ENCODE measurements around the gene NFATC1. TPM values are rescaled to one million over a fixed set of nuclear protein-coding genes. Genes with fewer than 3 reads are reported as not detected.

NFATC1 gene
- total RNA-seq, 6 experiments from 2014 or later, result 0.57 to 2.0 (median 0.89) TPM

- H3K4me1 Mint-ChIP-seq (ENCODE audit: low read depth), result no peaks in the 10 kb centered on the region
- H3K27me3 Mint-ChIP-seq (ENCODE audit: insufficient read depth), result peaks cover 15% of the 10 kb centered on the region
- H3K27ac Mint-ChIP-seq, result no peak overlapping the region
- no peaks in the 10 kb centered on the region for H3K9me3 Mint-ChIP-seq
- no peak for DNase-seq
- no peak for TF ChIP-seq CTCF (IDR thresholded peaks at IDR 0.05)
- H3K36me3 Mint-ChIP-seq (ENCODE audit: low read depth), result no peaks in the 10 kb centered on the region
- no peak overlapping the region for H3K4me3 Mint-ChIP-seq
Measured at GRCh38 chr18:79383388-79384056, 12.2 kb upstream of the NFATC1 start.

GRCh38 chr18:79384151-79384807 lies 11.5 kb upstream of the NFATC1 start:
- TF ChIP-seq CTCF (IDR thresholded peaks at IDR 0.05), result no peak
- Mint-ChIP-seq H3K27ac (no peak overlapping the region), H3K4me1 (ENCODE audit: low read depth) (no peaks in the 10 kb centered on the region), H3K27me3 (ENCODE audit: insufficient read depth) (peaks cover 20% of the 10 kb centered on the region), H3K36me3 (ENCODE audit: low read depth) (no peaks in the 10 kb centered on the region), H3K9me3 (no peaks in the 10 kb centered on the region), H3K4me3 (no peak overlapping the region)
- no peak for DNase-seq

- TF ChIP-seq CTCF (IDR thresholded peaks at IDR 0.05), result no peak
- no peaks in the 10 kb centered on the region for H3K4me1 Mint-ChIP-seq (ENCODE audit: low read depth)
- no peak for DNase-seq
- H3K36me3 Mint-ChIP-seq (ENCODE audit: low read depth), result no peaks in the 10 kb centered on the region
- H3K27me3 Mint-ChIP-seq (ENCODE audit: insufficient read depth), result peaks cover 21% of the 10 kb centered on the region
- no peaks in the 10 kb centered on the region for H3K9me3 Mint-ChIP-seq
- no peak overlapping the region for H3K27ac Mint-ChIP-seq
- H3K4me3 Mint-ChIP-seq, result no peak overlapping the region
Measured at GRCh38 chr18:79384834-79385233, 10.9 kb upstream of the NFATC1 start.

- TF ChIP-seq CTCF (IDR thresholded peaks at IDR 0.05), result no peak
- Mint-ChIP-seq H3K4me1 (ENCODE audit: low read depth) (no peaks in the 10 kb centered on the region), H3K27ac (no peak overlapping the region), H3K4me3 (no peak overlapping the region), H3K9me3 (no peaks in the 10 kb centered on the region), H3K36me3 (ENCODE audit: low read depth) (no peaks in the 10 kb centered on the region), H3K27me3 (ENCODE audit: insufficient read depth) (peaks cover 21% of the 10 kb centered on the region)
- DNase-seq, result no peak
Measured at GRCh38 chr18:79385326-79385707, 10.4 kb upstream of the NFATC1 start.

- H3K27ac Mint-ChIP-seq, result no peak overlapping the region
- H3K36me3 Mint-ChIP-seq (ENCODE audit: low read depth), result no peaks in the 10 kb centered on the region
- H3K4me3 Mint-ChIP-seq, result no peak overlapping the region
- H3K4me1 Mint-ChIP-seq (ENCODE audit: low read depth), result no peaks in the 10 kb centered on the region
- no peaks in the 10 kb centered on the region for H3K9me3 Mint-ChIP-seq
- DNase-seq, result no peak
- H3K27me3 Mint-ChIP-seq (ENCODE audit: insufficient read depth), result peaks cover 21% of the 10 kb centered on the region
- no peak for TF ChIP-seq CTCF (IDR thresholded peaks at IDR 0.05)
Measured at GRCh38 chr18:79385708-79386341, 9.9 kb upstream of the NFATC1 start.

Measured in HFFc6 (cell line).